GM23338 (cell line): ENCODE results near the gene ZSWIM3. TPM values are rescaled to one million over a fixed set of nuclear protein-coding genes. Genes with fewer than 3 reads are reported as not detected.
A peak's percentile ranks its signal among the peaks of the same experiment; 100 is the strongest.

Source experiments
- ATAC-seq: fragments of 200-7000 bp; cut with Tn5 transposase; 3 replicates; pipeline ENCODE4 v1.9.1; 2020
- DNase-seq: peaks from one replicate; pipeline ENCODE4 v3.0.0-alpha.2; 2015; ENCODE audit warnings: low spot score
- H2AFZ ChIP-seq: fragments of 200-600 bp; sonication (generic); 2 replicates; pipeline ENCODE4 v1.8.0; 2016; ENCODE audit warnings: antibody characterized with exemption, mild to moderate bottlenecking, moderate library complexity
- H3F3A ChIP-seq: fragments of 200-600 bp; sonication (generic); replicated peaks from 2 replicates; pipeline ENCODE4 v1.8.0; 2017; ENCODE audit warnings: antibody characterized with exemption, mixed run types, low read depth
- H3K27ac ChIP-seq: fragments of 200-600 bp; sonication (generic); 2 replicates; pipeline ENCODE4 v1.6.1; 2016; ENCODE audit warnings: low read depth
- H3K27me3 ChIP-seq: fragments of 200-600 bp; sonication (generic); 2 replicates; pipeline ENCODE4 v1.8.0; 2016; ENCODE audit warnings: mild to moderate bottlenecking, mixed run types, moderate library complexity; ENCODE audit not compliant: insufficient read depth
- H3K36me3 ChIP-seq: fragments of 200-600 bp; sonication (generic); 2 replicates; pipeline ENCODE4 v1.8.0; 2016; ENCODE audit warnings: mild to moderate bottlenecking; ENCODE audit not compliant: insufficient read depth
- H3K4me1 ChIP-seq: fragments of 200-600 bp; sonication (generic); 2 replicates; pipeline ENCODE4 v1.8.0; 2016; ENCODE audit warnings: mild to moderate bottlenecking, moderate library complexity; ENCODE audit not compliant: insufficient read depth
- H3K4me2 ChIP-seq: fragments of 200-600 bp; sonication (generic); 2 replicates; pipeline ENCODE4 v1.7.1; 2017; ENCODE audit warnings: mixed run types
- H3K4me3 ChIP-seq: fragments of 200-600 bp; sonication (generic); 2 replicates; pipeline ENCODE4 v1.6.1; 2016; ENCODE audit warnings: mixed run types
- H3K79me2 ChIP-seq: fragments of 200-600 bp; sonication (generic); replicated peaks from 2 replicates; pipeline ENCODE4 v1.8.0; 2017; ENCODE audit warnings: mild to moderate bottlenecking; ENCODE audit not compliant: insufficient read depth
- H3K9me2 ChIP-seq: fragments of 200-600 bp; sonication (generic); 2 replicates; pipeline ENCODE4 v1.8.0; 2017; ENCODE audit not compliant: insufficient read depth
- H4K20me1 ChIP-seq: fragments of 200-600 bp; sonication (generic); replicated peaks from 2 replicates; pipeline ENCODE4 v1.8.0; 2017; ENCODE audit warnings: mild to moderate bottlenecking; ENCODE audit not compliant: insufficient read depth
- H3K27ac Mint-ChIP-seq: 2 replicates; pipeline ENCODE4 v1.8.0; 2020; ENCODE audit warnings: inconsistent platforms, mild to moderate bottlenecking, moderate library complexity, mixed read lengths
- H3K27me3 Mint-ChIP-seq: 3 replicates; pipeline ENCODE4 v1.8.0; 2022; ENCODE audit warnings: low read depth, mild to moderate bottlenecking, moderate library complexity, mixed read lengths, inconsistent platforms; ENCODE audit not compliant: insufficient read depth, poor library complexity
- H3K36me3 Mint-ChIP-seq: 3 replicates; pipeline ENCODE4 v1.8.0; 2021; ENCODE audit warnings: low read depth, mild to moderate bottlenecking, inconsistent platforms, moderate library complexity, mixed read lengths
- H3K4me1 Mint-ChIP-seq: 3 replicates; pipeline ENCODE4 v1.8.0; 2020; ENCODE audit warnings: mild to moderate bottlenecking, inconsistent platforms, mixed read lengths
- H3K4me3 Mint-ChIP-seq: 3 replicates; pipeline ENCODE4 v1.8.0; 2021; ENCODE audit warnings: moderate library complexity, mild to moderate bottlenecking, inconsistent platforms, mixed read lengths
- H3K9me3 Mint-ChIP-seq: 3 replicates; pipeline ENCODE4 v1.8.0; 2020; ENCODE audit warnings: moderate library complexity, mild to moderate bottlenecking, inconsistent platforms, mixed read lengths
- CREB1 ChIP-seq: fragments of 250-450 bp; sonication (Bioruptor Pico); IDR thresholded peaks from 2 replicates; pipeline ENCODE4 v1.5.0; 2020; ENCODE audit warnings: low read depth, mild to moderate bottlenecking, moderate library complexity
- EZH2 ChIP-seq: fragments of 200-600 bp; sonication (generic); IDR thresholded peaks from one replicate; pipeline ENCODE4 v1.8.0; 2017; ENCODE audit warnings: antibody characterized with exemption, mild to moderate bottlenecking, low read depth; ENCODE audit not compliant: unreplicated experiment
- EZH2phosphoT487 ChIP-seq: fragments of 200-600 bp; sonication (generic); IDR thresholded peaks from one replicate; pipeline ENCODE4 v1.8.1; 2018; ENCODE audit warnings: antibody characterized with exemption; ENCODE audit not compliant: unreplicated experiment
- JUNB ChIP-seq: IDR thresholded peaks from one replicate; pipeline ENCODE4 v1.6.1; 2016; ENCODE audit warnings: antibody characterized with exemption; ENCODE audit not compliant: unreplicated experiment
- NANOG ChIP-seq: IDR thresholded peaks from 2 replicates; pipeline ENCODE4 v1.6.1; 2016; ENCODE audit warnings: antibody characterized with exemption, borderline replicate concordance
- POLR2AphosphoS5 ChIP-seq: IDR thresholded peaks from 2 replicates; pipeline ENCODE4 v1.6.1; 2016; ENCODE audit warnings: antibody characterized with exemption, low read depth
- STAT1 ChIP-seq: IDR thresholded peaks from one replicate; pipeline ENCODE4 v1.6.1; 2016; ENCODE audit warnings: antibody characterized with exemption; ENCODE audit not compliant: unreplicated experiment
- ZNF114 ChIP-seq: fragments of 250-450 bp; sonication (Bioruptor Pico); IDR thresholded peaks from 2 replicates; pipeline ENCODE4 v1.5.0; 2020; ENCODE audit warnings: mild to moderate bottlenecking, moderate library complexity
- ZNF331 ChIP-seq: fragments of 250-450 bp; sonication (Bioruptor Pico); IDR thresholded peaks from 2 replicates; pipeline ENCODE4 v1.5.0; 2020; ENCODE audit warnings: low read depth, mild to moderate bottlenecking, moderate library complexity
- polyA plus RNA-seq: library from polyadenylated mRNA; unstranded; fragments of >200 nt; fragmentation: Nextera tagmentation; extraction: Ambion mirVana; gene quantifications from 2 replicates; pipeline ENCODE4 v1.2.1, GENCODE V29; 2016
- total RNA-seq: library from RNA; depleted of rRNA; stranded (reverse); fragments of >200 nt; shearing (Covaris generic); gene quantifications from 2 replicates; pipeline ENCODE4 v1.2.3, GENCODE V29; 2014
- TF ChIP-seq, protein P1 (sequence below), 2 experiments: fragments of 200-600 bp in 1 of 2; sonication (generic) in 1 of 2; conservative IDR thresholded peaks; 2 replicates each; pipeline versions ENCODE4 v1.5.1 to v1.6.1; 2016 to 2017; ENCODE audit warnings: antibody characterized with exemption in 2 of 2, low read depth in 2 of 2, mild to moderate bottlenecking in 2 of 2, moderate library complexity in 1 of 2
- TF ChIP-seq, protein P2 (sequence below): IDR thresholded peaks from 2 replicates; pipeline ENCODE4 v1.6.1; 2016; ENCODE audit warnings: antibody characterized with exemption
- TF ChIP-seq, protein P3 (sequence below): IDR thresholded peaks from one replicate; pipeline ENCODE4 v1.6.1; 2018; ENCODE audit warnings: antibody characterized with exemption; ENCODE audit not compliant: unreplicated experiment
- TF ChIP-seq, protein P4 (sequence below): fragments of 250-450 bp; sonication (Bioruptor Pico); IDR thresholded peaks from 2 replicates; pipeline ENCODE4 v1.5.0; 2020; ENCODE audit warnings: mild to moderate bottlenecking, moderate library complexity

Gene ZSWIM3
- total and polyA plus RNA-seq, 2 experiments from 2014 or later: 2.0 to 8.2 TPM

DNA sequence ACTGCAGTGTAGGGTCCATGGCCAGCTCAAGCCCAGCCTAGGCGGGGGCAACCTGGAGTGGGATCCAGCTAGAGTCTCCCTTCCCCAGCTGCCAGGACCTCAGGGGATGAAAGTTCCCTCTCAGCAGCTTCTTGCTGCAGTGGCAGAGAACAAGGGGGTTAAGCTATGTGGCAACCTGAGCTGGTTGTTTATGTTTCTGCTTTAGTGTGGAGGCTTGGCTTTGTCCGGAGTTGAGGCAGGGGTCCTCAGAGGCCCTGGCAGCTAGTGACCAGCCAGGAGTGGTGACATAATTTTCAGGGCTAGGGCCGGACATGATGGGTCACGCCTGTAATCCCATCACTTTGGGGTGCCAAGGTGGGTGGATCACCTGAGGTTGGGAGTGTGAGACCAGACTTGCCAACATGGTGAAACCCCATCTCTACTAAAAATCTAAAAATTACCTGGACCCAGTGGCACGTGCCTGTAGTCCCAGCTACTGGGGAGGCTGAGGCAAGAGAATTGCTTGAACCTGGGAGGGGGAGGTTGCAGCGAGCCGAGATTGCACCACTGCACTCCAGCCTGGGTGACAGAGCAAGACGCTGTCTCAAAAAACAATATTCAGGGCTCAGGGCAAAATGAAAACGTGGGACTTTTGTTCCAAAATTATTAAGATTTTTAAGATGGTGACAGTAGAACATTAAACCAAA lies 68.5 kb downstream of the ZSWIM3 start:
- H3K4me1 Mint-ChIP-seq: peaks cover 17% of the 10 kb centered on the region
- peak overlapping the region; percentile 38; the same call in 1 of the 2 replicates for H3K27ac Mint-ChIP-seq
- Histone ChIP-seq H3K4me3 (no peak overlapping the region), H3K9me2 (no peaks in the 10 kb centered on the region), H3K4me1 (no peaks in the 10 kb centered on the region), H4K20me1 (no peaks in the 10 kb centered on the region), H3F3A (no peaks in the 10 kb centered on the region), H3K36me3 (no peaks in the 10 kb centered on the region), H3K4me2 (no peak overlapping the region), H2AFZ (no peak overlapping the region), H3K27ac (no peak overlapping the region), H3K27me3 (no peaks in the 10 kb centered on the region), H3K79me2 (no peaks in the 10 kb centered on the region)
- no peaks in the 10 kb centered on the region; the same call in 2 of the 3 replicates for H3K36me3 Mint-ChIP-seq
- no peak for TF ChIP-seq CREB1
- TF ChIP-seq, protein P1, sequence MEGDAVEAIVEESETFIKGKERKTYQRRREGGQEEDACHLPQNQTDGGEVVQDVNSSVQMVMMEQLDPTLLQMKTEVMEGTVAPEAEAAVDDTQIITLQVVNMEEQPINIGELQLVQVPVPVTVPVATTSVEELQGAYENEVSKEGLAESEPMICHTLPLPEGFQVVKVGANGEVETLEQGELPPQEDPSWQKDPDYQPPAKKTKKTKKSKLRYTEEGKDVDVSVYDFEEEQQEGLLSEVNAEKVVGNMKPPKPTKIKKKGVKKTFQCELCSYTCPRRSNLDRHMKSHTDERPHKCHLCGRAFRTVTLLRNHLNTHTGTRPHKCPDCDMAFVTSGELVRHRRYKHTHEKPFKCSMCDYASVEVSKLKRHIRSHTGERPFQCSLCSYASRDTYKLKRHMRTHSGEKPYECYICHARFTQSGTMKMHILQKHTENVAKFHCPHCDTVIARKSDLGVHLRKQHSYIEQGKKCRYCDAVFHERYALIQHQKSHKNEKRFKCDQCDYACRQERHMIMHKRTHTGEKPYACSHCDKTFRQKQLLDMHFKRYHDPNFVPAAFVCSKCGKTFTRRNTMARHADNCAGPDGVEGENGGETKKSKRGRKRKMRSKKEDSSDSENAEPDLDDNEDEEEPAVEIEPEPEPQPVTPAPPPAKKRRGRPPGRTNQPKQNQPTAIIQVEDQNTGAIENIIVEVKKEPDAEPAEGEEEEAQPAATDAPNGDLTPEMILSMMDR (conservative IDR thresholded peaks at IDR 0.05; ENCODE audit: low read depth in 2 of 2): no peak
- no peak for TF ChIP-seq ZNF114 (CRISPR knock-in tag)
- TF ChIP-seq, protein P2, sequence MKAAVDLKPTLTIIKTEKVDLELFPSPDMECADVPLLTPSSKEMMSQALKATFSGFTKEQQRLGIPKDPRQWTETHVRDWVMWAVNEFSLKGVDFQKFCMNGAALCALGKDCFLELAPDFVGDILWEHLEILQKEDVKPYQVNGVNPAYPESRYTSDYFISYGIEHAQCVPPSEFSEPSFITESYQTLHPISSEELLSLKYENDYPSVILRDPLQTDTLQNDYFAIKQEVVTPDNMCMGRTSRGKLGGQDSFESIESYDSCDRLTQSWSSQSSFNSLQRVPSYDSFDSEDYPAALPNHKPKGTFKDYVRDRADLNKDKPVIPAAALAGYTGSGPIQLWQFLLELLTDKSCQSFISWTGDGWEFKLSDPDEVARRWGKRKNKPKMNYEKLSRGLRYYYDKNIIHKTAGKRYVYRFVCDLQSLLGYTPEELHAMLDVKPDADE: no peak
- no peak for TF ChIP-seq EZH2
- no peak for TF ChIP-seq NANOG
- no peak for TF ChIP-seq EZH2phosphoT487
- no peak for TF ChIP-seq STAT1
- no peak for TF ChIP-seq ZNF331
- TF ChIP-seq, protein P3, sequence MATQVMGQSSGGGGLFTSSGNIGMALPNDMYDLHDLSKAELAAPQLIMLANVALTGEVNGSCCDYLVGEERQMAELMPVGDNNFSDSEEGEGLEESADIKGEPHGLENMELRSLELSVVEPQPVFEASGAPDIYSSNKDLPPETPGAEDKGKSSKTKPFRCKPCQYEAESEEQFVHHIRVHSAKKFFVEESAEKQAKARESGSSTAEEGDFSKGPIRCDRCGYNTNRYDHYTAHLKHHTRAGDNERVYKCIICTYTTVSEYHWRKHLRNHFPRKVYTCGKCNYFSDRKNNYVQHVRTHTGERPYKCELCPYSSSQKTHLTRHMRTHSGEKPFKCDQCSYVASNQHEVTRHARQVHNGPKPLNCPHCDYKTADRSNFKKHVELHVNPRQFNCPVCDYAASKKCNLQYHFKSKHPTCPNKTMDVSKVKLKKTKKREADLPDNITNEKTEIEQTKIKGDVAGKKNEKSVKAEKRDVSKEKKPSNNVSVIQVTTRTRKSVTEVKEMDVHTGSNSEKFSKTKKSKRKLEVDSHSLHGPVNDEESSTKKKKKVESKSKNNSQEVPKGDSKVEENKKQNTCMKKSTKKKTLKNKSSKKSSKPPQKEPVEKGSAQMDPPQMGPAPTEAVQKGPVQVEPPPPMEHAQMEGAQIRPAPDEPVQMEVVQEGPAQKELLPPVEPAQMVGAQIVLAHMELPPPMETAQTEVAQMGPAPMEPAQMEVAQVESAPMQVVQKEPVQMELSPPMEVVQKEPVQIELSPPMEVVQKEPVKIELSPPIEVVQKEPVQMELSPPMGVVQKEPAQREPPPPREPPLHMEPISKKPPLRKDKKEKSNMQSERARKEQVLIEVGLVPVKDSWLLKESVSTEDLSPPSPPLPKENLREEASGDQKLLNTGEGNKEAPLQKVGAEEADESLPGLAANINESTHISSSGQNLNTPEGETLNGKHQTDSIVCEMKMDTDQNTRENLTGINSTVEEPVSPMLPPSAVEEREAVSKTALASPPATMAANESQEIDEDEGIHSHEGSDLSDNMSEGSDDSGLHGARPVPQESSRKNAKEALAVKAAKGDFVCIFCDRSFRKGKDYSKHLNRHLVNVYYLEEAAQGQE: no peak
- no peak for TF ChIP-seq POLR2AphosphoS5
- no peak for TF ChIP-seq JUNB
- TF ChIP-seq, protein P4, sequence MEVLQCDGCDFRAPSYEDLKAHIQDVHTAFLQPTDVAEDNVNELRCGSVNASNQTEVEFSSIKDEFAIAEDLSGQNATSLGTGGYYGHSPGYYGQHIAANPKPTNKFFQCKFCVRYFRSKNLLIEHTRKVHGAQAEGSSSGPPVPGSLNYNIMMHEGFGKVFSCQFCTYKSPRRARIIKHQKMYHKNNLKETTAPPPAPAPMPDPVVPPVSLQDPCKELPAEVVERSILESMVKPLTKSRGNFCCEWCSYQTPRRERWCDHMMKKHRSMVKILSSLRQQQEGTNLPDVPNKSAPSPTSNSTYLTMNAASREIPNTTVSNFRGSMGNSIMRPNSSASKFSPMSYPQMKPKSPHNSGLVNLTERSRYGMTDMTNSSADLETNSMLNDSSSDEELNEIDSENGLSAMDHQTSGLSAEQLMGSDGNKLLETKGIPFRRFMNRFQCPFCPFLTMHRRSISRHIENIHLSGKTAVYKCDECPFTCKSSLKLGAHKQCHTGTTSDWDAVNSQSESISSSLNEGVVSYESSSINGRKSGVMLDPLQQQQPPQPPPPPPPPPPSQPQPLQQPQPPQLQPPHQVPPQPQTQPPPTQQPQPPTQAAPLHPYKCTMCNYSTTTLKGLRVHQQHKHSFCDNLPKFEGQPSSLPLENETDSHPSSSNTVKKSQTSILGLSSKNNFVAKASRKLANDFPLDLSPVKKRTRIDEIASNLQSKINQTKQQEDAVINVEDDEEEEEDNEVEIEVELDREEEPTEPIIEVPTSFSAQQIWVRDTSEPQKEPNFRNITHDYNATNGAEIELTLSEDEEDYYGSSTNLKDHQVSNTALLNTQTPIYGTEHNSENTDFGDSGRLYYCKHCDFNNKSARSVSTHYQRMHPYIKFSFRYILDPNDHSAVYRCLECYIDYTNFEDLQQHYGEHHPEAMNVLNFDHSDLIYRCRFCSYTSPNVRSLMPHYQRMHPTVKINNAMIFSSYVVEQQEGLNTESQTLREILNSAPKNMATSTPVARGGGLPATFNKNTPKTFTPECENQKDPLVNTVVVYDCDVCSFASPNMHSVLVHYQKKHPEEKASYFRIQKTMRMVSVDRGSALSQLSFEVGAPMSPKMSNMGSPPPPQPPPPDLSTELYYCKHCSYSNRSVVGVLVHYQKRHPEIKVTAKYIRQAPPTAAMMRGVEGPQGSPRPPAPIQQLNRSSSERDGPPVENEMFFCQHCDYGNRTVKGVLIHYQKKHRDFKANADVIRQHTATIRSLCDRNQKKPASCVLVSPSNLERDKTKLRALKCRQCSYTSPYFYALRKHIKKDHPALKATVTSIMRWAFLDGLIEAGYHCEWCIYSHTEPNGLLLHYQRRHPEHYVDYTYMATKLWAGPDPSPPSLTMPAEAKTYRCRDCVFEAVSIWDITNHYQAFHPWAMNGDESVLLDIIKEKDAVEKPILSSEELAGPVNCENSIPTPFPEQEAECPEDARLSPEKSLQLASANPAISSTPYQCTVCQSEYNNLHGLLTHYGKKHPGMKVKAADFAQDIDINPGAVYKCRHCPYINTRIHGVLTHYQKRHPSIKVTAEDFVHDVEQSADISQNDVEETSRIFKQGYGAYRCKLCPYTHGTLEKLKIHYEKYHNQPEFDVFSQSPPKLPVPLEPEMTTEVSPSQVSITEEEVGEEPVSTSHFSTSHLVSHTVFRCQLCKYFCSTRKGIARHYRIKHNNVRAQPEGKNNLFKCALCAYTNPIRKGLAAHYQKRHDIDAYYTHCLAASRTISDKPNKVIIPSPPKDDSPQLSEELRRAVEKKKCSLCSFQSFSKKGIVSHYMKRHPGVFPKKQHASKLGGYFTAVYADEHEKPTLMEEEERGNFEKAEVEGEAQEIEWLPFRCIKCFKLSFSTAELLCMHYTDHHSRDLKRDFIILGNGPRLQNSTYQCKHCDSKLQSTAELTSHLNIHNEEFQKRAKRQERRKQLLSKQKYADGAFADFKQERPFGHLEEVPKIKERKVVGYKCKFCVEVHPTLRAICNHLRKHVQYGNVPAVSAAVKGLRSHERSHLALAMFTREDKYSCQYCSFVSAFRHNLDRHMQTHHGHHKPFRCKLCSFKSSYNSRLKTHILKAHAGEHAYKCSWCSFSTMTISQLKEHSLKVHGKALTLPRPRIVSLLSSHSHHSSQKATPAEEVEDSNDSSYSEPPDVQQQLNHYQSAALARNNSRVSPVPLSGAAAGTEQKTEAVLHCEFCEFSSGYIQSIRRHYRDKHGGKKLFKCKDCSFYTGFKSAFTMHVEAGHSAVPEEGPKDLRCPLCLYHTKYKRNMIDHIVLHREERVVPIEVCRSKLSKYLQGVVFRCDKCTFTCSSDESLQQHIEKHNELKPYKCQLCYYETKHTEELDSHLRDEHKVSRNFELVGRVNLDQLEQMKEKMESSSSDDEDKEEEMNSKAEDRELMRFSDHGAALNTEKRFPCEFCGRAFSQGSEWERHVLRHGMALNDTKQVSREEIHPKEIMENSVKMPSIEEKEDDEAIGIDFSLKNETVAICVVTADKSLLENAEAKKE (CRISPR knock-in tag): no peak
- no peak overlapping the region for H3K4me3 Mint-ChIP-seq
- peaks cover 12% of the 10 kb centered on the region for H3K27me3 Mint-ChIP-seq
- H3K9me3 Mint-ChIP-seq: no peaks in the 10 kb centered on the region
- peak; percentile 74 for ATAC-seq
- DNase-seq: no peak
